Astrocyte (in vitro differentiated cells and primary cell): ENCODE data around the gene KANSL1L.

Experiments
- CTCF ChIP-seq: IDR thresholded peaks from 2 replicates; pipeline ENCODE4 v1.5.1; 2011; ENCODE audit warnings: low read depth, mild to moderate bottlenecking, inconsistent platforms, low read length, moderate library complexity; ENCODE audit not compliant: insufficient read depth
- EZH2 ChIP-seq: IDR thresholded peaks from 2 replicates; pipeline ENCODE4 v1.6.1; 2012; ENCODE audit warnings: mild to moderate bottlenecking, low read length, inconsistent platforms; ENCODE audit not compliant: insufficient read depth

DNA sequence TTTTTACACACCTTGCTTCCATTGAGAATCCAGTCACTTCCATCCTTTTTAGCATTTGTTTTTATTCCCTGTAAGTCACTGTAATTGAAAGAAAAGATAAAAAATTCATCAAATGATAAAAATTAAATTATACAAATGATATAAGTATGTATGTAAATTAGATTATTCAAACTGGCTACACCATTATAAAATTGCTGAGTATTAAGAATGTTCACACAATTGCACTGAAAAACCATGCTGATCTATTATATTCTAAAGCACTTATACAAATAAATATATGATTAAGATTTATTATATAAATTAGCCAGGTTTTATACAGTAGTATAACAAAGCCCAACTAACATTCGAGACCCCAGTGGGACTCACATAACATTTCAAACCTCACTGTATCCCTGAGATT, 39.0 kb upstream of the KANSL1L start:
- TF ChIP-seq CTCF = no peak
- no peak for TF ChIP-seq EZH2
